Psoas muscle (tissue), 8 donors: ENCODE results near the gene SMTNL2. TPM values are rescaled to one million over a fixed set of nuclear protein-coding genes. Genes with fewer than 3 reads are reported as not detected.
"Not testable (repeated sequence)": the region's sequence is repeated elsewhere in the genome, so short reads cannot be mapped to it uniquely, and the experiment has no call there.

Experiments
- ATAC-seq, 4 donors: fragments of 200-7000 bp; cut with Tn5 transposase; one replicate each; pipeline ENCODE4 v1.9.1; 2020; ENCODE audit warnings: moderate library complexity in 3 of 4, mild to moderate bottlenecking in 2 of 4
- DNase-seq, 2 donors: peaks; one replicate each; pipeline ENCODE4 v3.0.0-alpha.2; 2020
- H3K27ac ChIP-seq: fragments of 200-600 bp; one replicate; pipeline ENCODE4 v1.8.0; 2022
- H3K27me3 ChIP-seq, 3 donors: fragments of 200-600 bp in 1 of 3; one replicate each; pipeline versions ENCODE4 v1.6.1 to v1.8.0; 2013 to 2022; ENCODE audit warnings: low read length in 2 of 3, mild to moderate bottlenecking in 2 of 3, moderate library complexity in 1 of 3; ENCODE audit not compliant: insufficient read depth in 3 of 3
- H3K36me3 ChIP-seq, 2 donors: fragments of 200-600 bp in 1 of 2; one replicate each; pipeline versions ENCODE4 v1.6.1 to v1.8.0; 2013 to 2022; ENCODE audit warnings: low read depth in 1 of 2, mild to moderate bottlenecking in 1 of 2, moderate library complexity in 1 of 2; ENCODE audit not compliant: insufficient read depth in 1 of 2
- H3K4me1 ChIP-seq: fragments of 200-600 bp; one replicate; pipeline ENCODE4 v1.8.0; 2022
- H3K4me3 ChIP-seq: fragments of 200-600 bp; one replicate; pipeline ENCODE4 v1.8.0; 2022; ENCODE audit warnings: mild to moderate bottlenecking
- H3K9me3 ChIP-seq: fragments of 200-600 bp; one replicate; pipeline ENCODE4 v1.8.0; 2022
- CTCF ChIP-seq: fragments of 200-600 bp; IDR thresholded peaks from one replicate; pipeline ENCODE4 v1.8.0; 2022; ENCODE audit warnings: antibody characterized with exemption
- WGBS, 3 donors: extraction: QIAGEN DNeasy Blood & Tissue Kit; methylation state at CpG; one replicate each; pipeline versions ENCODE4 v1.1.6 to v1.1.7; 2013; 5-methylcytosine and 5-hydroxymethylcytosine counted together
- intact Hi-C, 2 donors: fragments of 100-400 bp; cut with DNase I; formaldehyde crosslinking; loops; one replicate each; pipeline versions ENCODE4 v1.11.0 to v1.14.2; 2022
- polyA plus RNA-seq, 3 donors: library from polyadenylated mRNA; stranded (reverse); fragments of 200-250 nt; gene quantifications; one replicate each; pipeline ENCODE4 v1.2.3, GENCODE V29; 2013
- total RNA-seq, 4 donors: library from RNA; stranded (reverse); fragmentation: NEBNext Ultra II Directional in 2 of 4; extraction: Animal tissue kit (Norgen Biotek cat#: 25700) in 2 of 4; gene quantifications; one replicate each; pipeline versions ENCODE4 v1.2.1 to v1.2.4, GENCODE V29; 2021 to 2023
- donor health status: healthy with polysubstance abuse.
- donor health status: DM: no; HTN: no; CAD: no; lungs with moderate emphysema.
- donor health status: Bipolar disorder and iron deficiency.
- donor health status: healthy.
- donor health status: DM: yes; HTN: yes; CAD: no.
- donor health status: DM: no; HTN: no; CAD: no.
- donor health status: DM: no; HTN: no; CAD: no.
- donor health status: DM: yes; HTN: yes; CAD: no.

SMTNL2 gene
- total and polyA plus RNA-seq, 7 donors, result 20.7 to 524 (median 318) TPM

- ATAC-seq, result peak in 2 of 4 donors; percentile 31 to 56
- peak overlapping the region; percentile 77 for H3K27ac ChIP-seq
- H3K9me3 ChIP-seq, result no peaks in the 10 kb centered on the region
- no peaks in the 10 kb centered on the region for H3K36me3 ChIP-seq
- TF ChIP-seq CTCF, result no peak
- H3K4me3 ChIP-seq, result peak overlapping the region; percentile 15
- peaks cover 35% of the 10 kb centered on the region for H3K4me1 ChIP-seq
- WGBS, 3 donors, result 56 to 67% (median 57%) methylated on average over 14 to 18 of the region's 18 CpGs
- peak in 1 of 2 donors; percentile 34 for DNase-seq
- intact Hi-C loops, result no loop called here
- H3K27me3 ChIP-seq, result no peaks in the 10 kb centered on the region
These were observed 7.5 kb upstream of the SMTNL2 start for GRCh38 chr17:4576729-4577322.

GRCh38 chr17:4577386-4577993 lies 6.8 kb upstream of the SMTNL2 start:
- Histone ChIP-seq H3K36me3 (no peaks in the 10 kb centered on the region), H3K27ac (peak overlapping the region; percentile 77), H3K4me1 (peaks cover 35% of the 10 kb centered on the region), H3K9me3 (no peaks in the 10 kb centered on the region), H3K27me3 (no peaks in the 10 kb centered on the region), H3K4me3 (peak overlapping the region; percentile 15)
- ATAC-seq (no peak), DNase-seq (no peak)
- intact Hi-C loops, result no loop called here
- no peak for TF ChIP-seq CTCF
- WGBS, 3 donors, result 78 to 87% (median 84%) methylated on average over 8 of the region's 8 CpGs

- WGBS, 3 donors, result 93 to 97% (median 95%) methylated on average over 17 to 23 of the region's 24 CpGs
- DNase-seq, result peak in 1 of 2 donors; percentile 32
- H3K27me3 ChIP-seq, H3K36me3 ChIP-seq, H3K9me3 ChIP-seq, H3K27ac ChIP-seq, ATAC-seq, intact Hi-C loops, H3K4me3 ChIP-seq: not testable (repeated sequence)
- peaks cover 43% of the 10 kb centered on the region for H3K4me1 ChIP-seq
These were observed 6.0 kb upstream of the SMTNL2 start for GRCh38 chr17:4578349-4578748.

GRCh38 chr17:4579678-4580077 lies 4.7 kb upstream of the SMTNL2 start:
- H3K4me1 ChIP-seq, result peaks cover 45% of the 10 kb centered on the region
- DNase-seq (no peak), ATAC-seq (no peak)
- H3K4me3 ChIP-seq, result no peak overlapping the region
- WGBS, 3 donors, result 82 to 84% (median 82%) methylated on average over 11 of the region's 11 CpGs
- H3K27me3 ChIP-seq, result no peaks in the 10 kb centered on the region
- TF ChIP-seq CTCF, result no peak
- intact Hi-C loops, result loop anchor here (5.0 kb wide), 2 partner anchors 38 to 43 kb away; no protein-coding TSS in a partner anchor
- no peaks in the 10 kb centered on the region for H3K9me3 ChIP-seq
- no peak overlapping the region for H3K27ac ChIP-seq
- no peaks in the 10 kb centered on the region for H3K36me3 ChIP-seq

- ATAC-seq (no peak), DNase-seq (peak in 1 of 2 donors; percentile 52)
- H3K4me3 ChIP-seq, result no peak overlapping the region
- no peak overlapping the region for H3K27ac ChIP-seq
- WGBS, 3 donors, result 64 to 73% (median 66%) methylated on average over 7 of the region's 7 CpGs
- TF ChIP-seq CTCF, result no peak
- no peaks in the 10 kb centered on the region for H3K27me3 ChIP-seq
- H3K9me3 ChIP-seq, result no peaks in the 10 kb centered on the region
- H3K4me1 ChIP-seq, result peaks cover 39% of the 10 kb centered on the region
- intact Hi-C loops, result loop anchor here (5.0 kb wide), 2 partner anchors 37 to 42 kb away; no protein-coding TSS in a partner anchor
- no peaks in the 10 kb centered on the region for H3K36me3 ChIP-seq
These were observed 4.0 kb upstream of the SMTNL2 start for GRCh38 chr17:4580291-4580690.
